ENCODE results near the gene TFAP2A. TPM values are rescaled to one million over a fixed set of nuclear protein-coding genes. Genes with fewer than 3 reads are reported as not detected.

TFAP2A gene
- polyA plus RNA-seq, 2 of the 4 experiments (the other 2 are of a cell fraction), result 13.1 to 26.9 TPM

- no peak overlapping the region for H3K4me2 ChIP-seq
- DNase-seq (ENCODE audit: low read depth in 1 of 2, low spot score in 1 of 2) (no peak), ATAC-seq (no peak), FAIRE-seq (no peak)
- ChIA-PET CTCF (interaction anchor here (0.7 to 1.4 kb wide), 3 partner anchors 13 to 961 kb away, joined by 3 to 5 read pairs (median 3); no protein-coding TSS in a partner anchor), POLR2A (no interaction called here)
- peaks cover 32% of the 10 kb centered on the region for H3K4me1 ChIP-seq
- H3K4me3 ChIP-seq, result no peak overlapping the region
- no peak for TF ChIP-seq RARB (CRISPR knock-in tag; IDR thresholded peaks at IDR 0.05)
- TF ChIP-seq HMGXB4 (CRISPR knock-in tag; IDR thresholded peaks at IDR 0.05; ENCODE audit: borderline replicate concordance), result no peak
- TF ChIP-seq MAX (IDR thresholded peaks at IDR 0.05), result no peak
- TF ChIP-seq TFCP2L1 (CRISPR knock-in tag; IDR thresholded peaks at IDR 0.05), result no peak
- 87% methylated on average over 8 of the region's 8 CpGs for WGBS (ENCODE audit: missing lambda C conversion rate)
- no peaks in the 10 kb centered on the region for H3K9me3 ChIP-seq
- H3K27ac ChIP-seq, result peak overlapping the region in 1 of 2 experiments; percentile 51; a peak in 2 of 6 replicates
Observed at GRCh38 chr6:10400330-10400729, 14.5 kb downstream of the TFAP2A start.

GRCh38 chr6:10399451-10399850, 15.4 kb downstream of the TFAP2A start:
- TF ChIP-seq FOSB (CRISPR knock-in tag; IDR thresholded peaks at IDR 0.05) (no peak), ZSCAN20 (CRISPR knock-in tag; IDR thresholded peaks at IDR 0.05) (no peak)
- H3K27ac ChIP-seq, result peak overlapping the region in 1 of 2 experiments; percentile 35; a peak in 3 of 6 replicates
- ChIA-PET CTCF (interaction anchor here (0.8 kb wide), 1 partner anchor 16 kb away, joined by 3 read pairs; the partner anchor contains the start of gene TFAP2A), POLR2A (no interaction called here)
- H3K4me3 ChIP-seq, result no peak overlapping the region
- WGBS (ENCODE audit: missing lambda C conversion rate), result 94% methylated on average over 2 of the region's 2 CpGs
- DNase-seq (ENCODE audit: low read depth in 1 of 2, low spot score in 1 of 2), result no peak
- no peak for FAIRE-seq
- ATAC-seq, result no peak
- H3K4me1 ChIP-seq, result peaks cover 32% of the 10 kb centered on the region
- H3K4me2 ChIP-seq, result no peak overlapping the region
- no peaks in the 10 kb centered on the region for H3K9me3 ChIP-seq

GRCh38 chr6:10398446-10399218, 16.2 kb downstream of the TFAP2A start:
- Histone ChIP-seq H3K9me3 (no peaks in the 10 kb centered on the region), H3K27ac (peak overlapping the region in 1 of 2 experiments; percentile 50; a peak in 2 of 6 replicates), H3K4me2 (no peak overlapping the region), H3K4me1 (peaks cover 32% of the 10 kb centered on the region), H3K4me3 (no peak overlapping the region)
- TF ChIP-seq NPAS2 (CRISPR knock-in tag; IDR thresholded peaks at IDR 0.05; ENCODE audit: borderline replicate concordance) (no peak), JUNB (IDR thresholded peaks at IDR 0.05) (no peak), EHMT2 (IDR thresholded peaks at IDR 0.05; ENCODE audit: low read depth) (no peak), ELK1 (IDR thresholded peaks at IDR 0.05; ENCODE audit: low read depth, low read length) (no peak), HEYL (CRISPR knock-in tag; IDR thresholded peaks at IDR 0.05) (no peak)
- ATAC-seq, result no peak; a peak in 1 of 6 replicates
- FAIRE-seq, result no peak
- no peak for DNase-seq (ENCODE audit: low read depth in 1 of 2, low spot score in 1 of 2)
- POLR2A ChIA-PET, result no interaction called here
- 93% methylated on average over 17 of the region's 20 CpGs for WGBS (ENCODE audit: missing lambda C conversion rate)
- CTCF ChIA-PET, result interaction anchor here (0.7 kb wide), 1 partner anchor 18 kb away, joined by 3 read pairs; no protein-coding TSS in a partner anchor

GRCh38 chr6:10397756-10398445, 17.0 kb downstream of the TFAP2A start:
- DNase-seq (ENCODE audit: low read depth in 1 of 2, low spot score in 1 of 2) (no peak), ATAC-seq (no peak), FAIRE-seq (no peak)
- 91% methylated on average over 25 of the region's 28 CpGs for WGBS (ENCODE audit: missing lambda C conversion rate)
- no peaks in the 10 kb centered on the region for H3K9me3 ChIP-seq
- ChIA-PET POLR2A (no interaction called here), CTCF (interaction anchor here (0.7 kb wide), 1 partner anchor 17 kb away, joined by 3 read pairs; no protein-coding TSS in a partner anchor)
- no peak overlapping the region for H3K4me3 ChIP-seq
- peaks cover 28% of the 10 kb centered on the region for H3K4me1 ChIP-seq
- H3K27ac ChIP-seq, result no peak overlapping the region
- no peak overlapping the region for H3K4me2 ChIP-seq
- TF ChIP-seq E2F6 (IDR thresholded peaks at IDR 0.05; ENCODE audit: borderline replicate concordance, low read depth) (no peak), MAZ (IDR thresholded peaks at IDR 0.05; ENCODE audit: borderline replicate concordance, low read depth, low read length) (no peak), REST (IDR thresholded peaks at IDR 0.05) (no peak), ZFP36 (IDR thresholded peaks at IDR 0.05; ENCODE audit: borderline replicate concordance, partially characterized antibody) (no peak), BCL3 (IDR thresholded peaks at IDR 0.05) (no peak), HES2 (IDR thresholded peaks at IDR 0.05) (no peak)
